GM10266 (cell line): ENCODE results near the gene ISM1.

Experiments used
- DNase-seq: peaks from one replicate; pipeline ENCODE4 v3.0.0; 2012; ENCODE audit errors: extremely low spot score
- TF ChIP-seq, protein P1 (sequence below): IDR thresholded peaks from 2 replicates; pipeline ENCODE4 v1.5.1; 2012; ENCODE audit warnings: mild to moderate bottlenecking, low read depth; ENCODE audit not compliant: control insufficient read depth, insufficient read depth; ENCODE audit errors: missing control alignments

The ISM1 gene

DNA sequence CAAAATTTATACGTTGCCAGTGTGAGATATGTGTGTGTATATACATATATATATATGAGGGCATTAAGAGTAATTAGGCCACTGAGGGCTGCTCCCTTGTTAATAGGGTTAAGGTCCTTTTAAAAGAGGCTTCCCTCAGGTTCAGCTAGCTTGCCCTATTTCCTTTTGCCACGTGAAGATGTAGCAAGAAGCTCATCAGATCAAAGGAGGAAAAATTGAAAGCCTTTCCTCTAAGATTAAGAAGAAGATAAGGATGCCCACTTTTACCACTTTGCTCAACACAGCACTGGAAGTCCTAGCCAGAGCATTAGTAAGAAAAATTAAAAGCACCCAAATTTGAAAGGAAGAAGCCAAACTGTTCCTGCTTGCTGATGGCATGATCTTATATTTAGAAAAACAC lies 33.2 kb upstream of the ISM1 start:
- TF ChIP-seq, protein P1, sequence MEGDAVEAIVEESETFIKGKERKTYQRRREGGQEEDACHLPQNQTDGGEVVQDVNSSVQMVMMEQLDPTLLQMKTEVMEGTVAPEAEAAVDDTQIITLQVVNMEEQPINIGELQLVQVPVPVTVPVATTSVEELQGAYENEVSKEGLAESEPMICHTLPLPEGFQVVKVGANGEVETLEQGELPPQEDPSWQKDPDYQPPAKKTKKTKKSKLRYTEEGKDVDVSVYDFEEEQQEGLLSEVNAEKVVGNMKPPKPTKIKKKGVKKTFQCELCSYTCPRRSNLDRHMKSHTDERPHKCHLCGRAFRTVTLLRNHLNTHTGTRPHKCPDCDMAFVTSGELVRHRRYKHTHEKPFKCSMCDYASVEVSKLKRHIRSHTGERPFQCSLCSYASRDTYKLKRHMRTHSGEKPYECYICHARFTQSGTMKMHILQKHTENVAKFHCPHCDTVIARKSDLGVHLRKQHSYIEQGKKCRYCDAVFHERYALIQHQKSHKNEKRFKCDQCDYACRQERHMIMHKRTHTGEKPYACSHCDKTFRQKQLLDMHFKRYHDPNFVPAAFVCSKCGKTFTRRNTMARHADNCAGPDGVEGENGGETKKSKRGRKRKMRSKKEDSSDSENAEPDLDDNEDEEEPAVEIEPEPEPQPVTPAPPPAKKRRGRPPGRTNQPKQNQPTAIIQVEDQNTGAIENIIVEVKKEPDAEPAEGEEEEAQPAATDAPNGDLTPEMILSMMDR = no peak
- no peak for DNase-seq

DNA sequence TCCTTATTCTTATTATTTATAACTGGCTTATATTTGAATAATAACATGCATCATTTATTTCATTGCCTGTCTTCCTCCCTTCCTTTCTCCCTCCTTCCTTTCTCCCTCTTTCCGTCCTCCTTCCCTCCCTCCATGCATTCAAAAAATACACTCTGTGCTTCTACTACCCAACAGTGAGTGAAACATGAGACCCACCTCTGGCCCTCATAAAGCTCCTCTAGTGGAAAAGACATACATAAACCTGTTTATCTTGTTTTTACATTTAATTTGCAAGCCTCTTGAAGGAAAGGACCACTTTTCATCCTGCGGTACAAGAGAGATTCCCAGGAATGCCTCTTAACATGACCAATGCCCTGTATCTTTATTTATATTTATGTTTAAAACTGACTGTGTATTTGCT lies 21.8 kb upstream of the ISM1 start:
- DNase-seq = no peak
- TF ChIP-seq, protein P1 = no peak

DNA sequence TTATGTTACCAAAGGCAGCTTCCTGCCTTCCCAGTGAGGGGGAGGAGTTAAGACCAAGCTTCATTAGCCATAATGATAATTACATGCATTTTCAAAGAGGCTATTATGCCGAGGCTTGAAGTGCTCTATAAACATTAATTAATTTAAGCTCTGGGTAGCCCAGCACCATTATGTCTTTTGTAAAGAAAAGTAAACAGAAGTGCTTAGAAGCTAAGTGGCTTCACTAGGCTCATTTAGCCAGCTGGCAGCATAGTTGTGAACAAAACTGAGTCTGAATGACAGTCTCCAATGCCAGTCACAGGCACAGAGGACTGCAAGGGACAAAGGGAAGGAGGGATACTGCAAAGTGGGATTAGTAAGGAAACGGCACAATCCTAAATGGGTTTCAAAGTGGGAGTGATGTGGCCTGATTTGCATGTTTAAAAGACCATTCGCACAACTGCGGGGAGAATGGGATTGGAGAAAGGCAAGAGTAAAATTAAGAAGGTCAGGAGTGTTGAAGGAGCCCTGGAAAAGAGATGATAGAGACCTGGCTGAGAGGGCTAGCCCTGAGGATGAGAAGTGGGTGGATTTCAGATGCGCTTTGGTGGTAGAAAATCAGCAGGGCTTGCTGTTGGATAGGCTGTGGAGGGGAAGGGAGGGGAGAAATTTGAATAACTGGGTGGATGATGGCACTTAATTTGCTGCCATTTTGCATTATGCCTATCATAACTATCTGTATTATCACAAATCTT lies 20.1 kb upstream of the ISM1 start:
- TF ChIP-seq, protein P1 = no peak
- no peak for DNase-seq

DNA sequence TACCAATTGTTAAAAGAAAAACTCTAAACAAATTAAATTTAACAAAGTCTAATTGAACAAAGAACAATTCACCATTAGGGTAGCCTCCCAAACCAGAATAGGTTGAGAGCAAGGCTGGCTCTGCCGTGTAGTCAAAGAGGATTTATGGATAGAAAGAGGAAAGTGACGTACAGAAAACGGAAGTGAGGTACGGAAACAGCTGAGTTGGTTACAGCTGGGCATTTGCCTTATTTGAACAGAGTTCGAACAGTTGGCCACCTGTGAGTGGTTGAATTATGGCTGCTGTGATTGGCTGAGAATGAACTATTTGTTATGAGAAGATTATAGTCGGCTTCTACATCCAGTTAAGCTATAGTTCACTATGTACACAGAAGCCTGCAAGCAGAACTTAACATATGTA lies 18.5 kb upstream of the ISM1 start:
- TF ChIP-seq, protein P1 = no peak
- no peak for DNase-seq

DNA sequence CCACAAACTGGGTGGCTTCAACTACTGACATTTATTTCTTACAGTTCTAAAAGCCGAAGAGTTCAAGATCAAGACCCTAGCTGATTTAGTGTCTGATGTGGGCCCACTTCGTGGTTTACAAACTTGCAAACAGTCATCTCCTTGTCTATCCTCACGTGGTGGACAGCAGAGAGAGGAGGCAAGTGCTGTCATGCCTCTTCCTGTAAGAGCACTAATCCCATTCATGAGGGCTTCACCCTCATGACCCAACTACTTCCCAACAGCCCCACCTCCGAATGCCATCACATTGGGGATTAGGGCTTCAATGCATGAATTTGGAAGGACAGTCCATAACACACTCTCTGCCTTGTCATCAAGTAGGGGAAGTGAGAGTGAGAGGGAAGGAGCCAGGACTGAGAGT lies 15.6 kb upstream of the ISM1 start:
- TF ChIP-seq, protein P1 = no peak
- no peak for DNase-seq

DNA sequence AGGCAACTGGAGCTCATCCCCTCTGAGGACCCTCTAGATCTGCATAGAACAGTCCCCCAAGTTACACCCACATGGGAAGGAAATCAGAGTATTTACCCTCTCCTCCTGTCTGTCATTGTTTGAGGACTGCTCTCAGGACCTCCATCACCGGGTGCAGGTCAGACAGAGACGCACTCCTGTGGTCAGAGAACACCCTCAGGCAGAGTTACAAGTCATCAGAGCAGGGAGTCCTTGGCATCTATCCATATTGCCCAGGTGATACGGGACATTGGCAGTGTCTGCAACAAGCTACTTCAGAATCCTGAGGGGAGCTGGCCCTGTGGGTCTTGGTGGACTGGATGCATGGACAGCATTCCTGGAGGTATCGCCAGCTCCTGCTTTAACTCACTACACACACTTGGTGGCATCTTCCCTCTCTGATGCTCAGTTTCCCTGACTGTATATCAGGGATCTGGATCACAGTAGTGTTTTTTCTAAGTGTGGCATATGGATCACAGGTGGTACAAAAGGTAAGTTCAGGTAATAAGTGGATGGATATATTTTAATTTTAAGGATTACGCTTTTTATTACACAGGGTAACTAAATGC lies 15.1 kb upstream of the ISM1 start:
- DNase-seq = no peak
- TF ChIP-seq, protein P1 = no peak

DNA sequence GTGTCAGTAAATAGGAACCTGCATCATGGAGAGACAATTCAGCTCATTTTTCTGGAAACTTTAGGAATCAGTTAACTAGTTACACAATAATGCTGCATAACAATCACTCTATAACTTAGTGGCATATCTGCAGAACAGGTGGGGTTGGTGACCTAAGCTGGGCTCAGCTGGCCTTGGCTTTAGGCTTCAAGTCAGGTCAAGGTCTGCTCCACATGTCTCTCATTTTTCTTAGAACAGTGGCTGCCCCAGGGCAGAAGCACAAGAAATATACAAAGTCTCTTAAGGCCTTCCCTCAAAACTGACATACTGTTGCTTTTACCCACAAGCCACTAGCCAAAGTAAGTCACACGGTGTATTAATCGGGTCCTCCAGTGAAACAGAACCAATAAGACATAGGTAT lies 14.1 kb upstream of the ISM1 start:
- TF ChIP-seq, protein P1 = no peak
- no peak for DNase-seq
